Breast epithelium (tissue), 3 donors: Measurements from ENCODE around the gene SPARCL1.

Experiments used
- POLR2AphosphoS5 ChIP-seq, 3 donors: sonication (generic); formaldehyde crosslinking; IDR thresholded peaks; one replicate each; pipeline ENCODE4 v1.6.1; 2017; ENCODE audit warnings: antibody characterized with exemption in 3 of 3
- TF ChIP-seq, protein P1 (sequence below), 3 donors: fragments of 450-650 bp; IDR thresholded peaks; one replicate each; pipeline ENCODE4 v1.5.1; 2016 to 2017; ENCODE audit warnings: antibody characterized with exemption in 3 of 3, mild to moderate bottlenecking in 3 of 3, moderate library complexity in 3 of 3

DNA sequence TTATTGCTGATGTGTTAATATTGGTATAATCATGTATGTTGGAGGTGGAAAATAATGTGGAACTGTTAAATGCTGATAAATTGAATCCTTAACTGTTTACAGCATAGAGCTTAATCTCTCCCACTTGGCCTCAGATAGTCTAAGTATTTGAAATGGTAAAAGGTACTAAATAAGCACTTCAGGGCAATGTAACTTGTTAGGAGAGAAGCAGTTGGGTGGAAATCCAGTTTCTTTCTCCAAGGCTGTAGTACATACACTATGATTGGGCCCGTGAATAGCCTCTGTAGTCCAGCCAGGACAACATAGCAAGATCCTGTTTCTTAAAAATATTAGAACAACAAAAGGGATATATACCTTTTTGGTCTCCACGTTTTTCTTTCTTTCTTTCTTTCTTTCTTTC is 67.1 kb downstream of the SPARCL1 start:
- TF ChIP-seq POLR2AphosphoS5 (IDR thresholded peaks at IDR 0.05) = no peak
- TF ChIP-seq, protein P1, sequence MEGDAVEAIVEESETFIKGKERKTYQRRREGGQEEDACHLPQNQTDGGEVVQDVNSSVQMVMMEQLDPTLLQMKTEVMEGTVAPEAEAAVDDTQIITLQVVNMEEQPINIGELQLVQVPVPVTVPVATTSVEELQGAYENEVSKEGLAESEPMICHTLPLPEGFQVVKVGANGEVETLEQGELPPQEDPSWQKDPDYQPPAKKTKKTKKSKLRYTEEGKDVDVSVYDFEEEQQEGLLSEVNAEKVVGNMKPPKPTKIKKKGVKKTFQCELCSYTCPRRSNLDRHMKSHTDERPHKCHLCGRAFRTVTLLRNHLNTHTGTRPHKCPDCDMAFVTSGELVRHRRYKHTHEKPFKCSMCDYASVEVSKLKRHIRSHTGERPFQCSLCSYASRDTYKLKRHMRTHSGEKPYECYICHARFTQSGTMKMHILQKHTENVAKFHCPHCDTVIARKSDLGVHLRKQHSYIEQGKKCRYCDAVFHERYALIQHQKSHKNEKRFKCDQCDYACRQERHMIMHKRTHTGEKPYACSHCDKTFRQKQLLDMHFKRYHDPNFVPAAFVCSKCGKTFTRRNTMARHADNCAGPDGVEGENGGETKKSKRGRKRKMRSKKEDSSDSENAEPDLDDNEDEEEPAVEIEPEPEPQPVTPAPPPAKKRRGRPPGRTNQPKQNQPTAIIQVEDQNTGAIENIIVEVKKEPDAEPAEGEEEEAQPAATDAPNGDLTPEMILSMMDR (IDR thresholded peaks at IDR 0.05) = no peak
